Measurements from ENCODE around the gene ASB3.

DNA sequence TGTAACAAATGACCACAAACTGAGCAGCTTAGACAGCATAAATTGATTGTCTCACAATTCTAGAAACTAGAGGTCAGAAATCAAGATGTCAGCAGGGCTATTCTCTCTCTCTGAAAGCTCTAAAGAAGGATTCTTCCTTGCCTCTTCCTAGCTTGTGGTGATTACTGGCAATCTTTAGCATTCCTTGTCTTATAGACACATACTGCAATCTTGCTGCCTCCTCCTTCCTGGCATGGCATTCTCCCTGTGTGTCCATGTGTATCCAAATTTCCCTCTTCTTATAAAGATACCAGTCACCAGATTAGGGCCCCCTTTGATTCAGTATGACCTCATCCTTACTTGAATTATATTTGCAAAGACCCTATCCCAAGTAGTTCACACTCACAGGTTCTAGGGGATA, 2.3 kb downstream of the ASB3 start:
- TF ChIP-seq, protein P1, sequence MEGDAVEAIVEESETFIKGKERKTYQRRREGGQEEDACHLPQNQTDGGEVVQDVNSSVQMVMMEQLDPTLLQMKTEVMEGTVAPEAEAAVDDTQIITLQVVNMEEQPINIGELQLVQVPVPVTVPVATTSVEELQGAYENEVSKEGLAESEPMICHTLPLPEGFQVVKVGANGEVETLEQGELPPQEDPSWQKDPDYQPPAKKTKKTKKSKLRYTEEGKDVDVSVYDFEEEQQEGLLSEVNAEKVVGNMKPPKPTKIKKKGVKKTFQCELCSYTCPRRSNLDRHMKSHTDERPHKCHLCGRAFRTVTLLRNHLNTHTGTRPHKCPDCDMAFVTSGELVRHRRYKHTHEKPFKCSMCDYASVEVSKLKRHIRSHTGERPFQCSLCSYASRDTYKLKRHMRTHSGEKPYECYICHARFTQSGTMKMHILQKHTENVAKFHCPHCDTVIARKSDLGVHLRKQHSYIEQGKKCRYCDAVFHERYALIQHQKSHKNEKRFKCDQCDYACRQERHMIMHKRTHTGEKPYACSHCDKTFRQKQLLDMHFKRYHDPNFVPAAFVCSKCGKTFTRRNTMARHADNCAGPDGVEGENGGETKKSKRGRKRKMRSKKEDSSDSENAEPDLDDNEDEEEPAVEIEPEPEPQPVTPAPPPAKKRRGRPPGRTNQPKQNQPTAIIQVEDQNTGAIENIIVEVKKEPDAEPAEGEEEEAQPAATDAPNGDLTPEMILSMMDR (IDR thresholded peaks at IDR 0.05) = no peak
- TF ChIP-seq POLR2AphosphoS5 (IDR thresholded peaks at IDR 0.05; ENCODE audit: low read depth, low read length) (no peak), TCF7L2 (IDR thresholded peaks at IDR 0.05; ENCODE audit: low read depth, low read length) (no peak)
- TF ChIP-seq, protein P2, sequence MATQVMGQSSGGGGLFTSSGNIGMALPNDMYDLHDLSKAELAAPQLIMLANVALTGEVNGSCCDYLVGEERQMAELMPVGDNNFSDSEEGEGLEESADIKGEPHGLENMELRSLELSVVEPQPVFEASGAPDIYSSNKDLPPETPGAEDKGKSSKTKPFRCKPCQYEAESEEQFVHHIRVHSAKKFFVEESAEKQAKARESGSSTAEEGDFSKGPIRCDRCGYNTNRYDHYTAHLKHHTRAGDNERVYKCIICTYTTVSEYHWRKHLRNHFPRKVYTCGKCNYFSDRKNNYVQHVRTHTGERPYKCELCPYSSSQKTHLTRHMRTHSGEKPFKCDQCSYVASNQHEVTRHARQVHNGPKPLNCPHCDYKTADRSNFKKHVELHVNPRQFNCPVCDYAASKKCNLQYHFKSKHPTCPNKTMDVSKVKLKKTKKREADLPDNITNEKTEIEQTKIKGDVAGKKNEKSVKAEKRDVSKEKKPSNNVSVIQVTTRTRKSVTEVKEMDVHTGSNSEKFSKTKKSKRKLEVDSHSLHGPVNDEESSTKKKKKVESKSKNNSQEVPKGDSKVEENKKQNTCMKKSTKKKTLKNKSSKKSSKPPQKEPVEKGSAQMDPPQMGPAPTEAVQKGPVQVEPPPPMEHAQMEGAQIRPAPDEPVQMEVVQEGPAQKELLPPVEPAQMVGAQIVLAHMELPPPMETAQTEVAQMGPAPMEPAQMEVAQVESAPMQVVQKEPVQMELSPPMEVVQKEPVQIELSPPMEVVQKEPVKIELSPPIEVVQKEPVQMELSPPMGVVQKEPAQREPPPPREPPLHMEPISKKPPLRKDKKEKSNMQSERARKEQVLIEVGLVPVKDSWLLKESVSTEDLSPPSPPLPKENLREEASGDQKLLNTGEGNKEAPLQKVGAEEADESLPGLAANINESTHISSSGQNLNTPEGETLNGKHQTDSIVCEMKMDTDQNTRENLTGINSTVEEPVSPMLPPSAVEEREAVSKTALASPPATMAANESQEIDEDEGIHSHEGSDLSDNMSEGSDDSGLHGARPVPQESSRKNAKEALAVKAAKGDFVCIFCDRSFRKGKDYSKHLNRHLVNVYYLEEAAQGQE (IDR thresholded peaks at IDR 0.05; ENCODE audit: insufficient read depth in 1 of 2, low read depth in 2 of 2, low read length in 1 of 2) = no peak

Measured in Panc1 (cell line).